Measurements from ENCODE around the gene GRIPAP1.

GRIPAP1 gene

GRCh38 chrX:48927123-48927522 lies 74.9 kb downstream of the GRIPAP1 start:
- DNase-seq (ENCODE audit: low read depth, low spot score) = no peak

DNA sequence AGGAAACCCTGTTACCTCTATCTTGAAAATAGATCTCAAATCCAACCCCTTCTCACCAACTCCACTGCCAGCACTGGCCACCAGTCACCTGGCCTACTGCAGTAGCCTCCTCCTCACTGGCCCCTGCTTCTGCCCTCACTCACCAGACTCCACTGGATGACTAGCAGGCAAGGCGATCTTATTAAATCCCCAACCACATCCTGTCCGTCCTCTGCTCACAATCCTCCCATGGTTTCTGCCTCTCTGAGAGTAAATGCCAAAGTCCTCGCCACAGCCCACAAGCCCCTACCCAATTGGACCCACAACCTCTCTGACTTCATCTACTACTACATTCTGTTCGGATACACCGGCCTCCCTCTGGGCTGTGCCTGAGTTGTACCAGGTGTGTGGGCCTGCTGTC lies 77.8 kb downstream of the GRIPAP1 start:
- no peak for DNase-seq (ENCODE audit: low read depth, low spot score)

DNA sequence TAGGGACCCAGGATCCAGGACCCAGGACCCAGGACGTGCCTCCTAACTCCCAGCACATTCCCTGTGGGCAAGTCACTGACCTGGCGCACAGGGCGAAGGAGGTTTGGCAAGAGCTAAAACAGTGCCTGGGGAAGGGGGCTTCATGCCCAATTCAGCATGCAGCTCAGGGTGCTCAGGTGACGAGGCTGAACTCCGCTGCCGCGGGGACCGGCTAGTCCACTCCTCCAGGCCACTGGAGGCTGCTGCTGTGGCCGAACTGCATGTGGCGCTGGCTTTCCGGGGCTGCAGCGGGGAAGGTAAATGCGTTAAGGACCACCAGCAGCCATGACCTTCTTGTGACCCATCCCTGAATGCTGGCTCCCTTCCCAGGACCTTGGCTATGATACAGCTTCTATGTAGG lies 78.3 kb downstream of the GRIPAP1 start:
- no peak for DNase-seq (ENCODE audit: low read depth, low spot score)
